Inflammatory macrophage (primary cell): ENCODE data around the gene KMT2B.
"Not testable (repeated sequence)": the region's sequence is repeated elsewhere in the genome, so short reads cannot be mapped to it uniquely, and the experiment has no call there.

Experiments used
- DNase-seq, 2 donors: peaks; one replicate each; pipeline ENCODE4 v3.0.0-alpha.2; 2020 to 2022

Gene KMT2B

GRCh38 chr19:35757749-35758608 lies 40.2 kb downstream of the KMT2B start, which contains the start of gene PROSER3:
Gene PROSER3, plus strand, starts transcription at chr19:35758176. Its CDS starts 40 bp downstream, at chr19:35758216.
- peak; percentile 99 to 100 for DNase-seq

GRCh38 chr19:35759697-35760096 lies 41.9 kb downstream of the KMT2B start:
- no peak for DNase-seq

GRCh38 chr19:35760711-35761349 lies 43.0 kb downstream of the KMT2B start:
- no peak for DNase-seq

GRCh38 chr19:35764432-35765315 lies 46.9 kb downstream of the KMT2B start:
- DNase-seq = no peak

- DNase-seq = no peak
Observed at GRCh38 chr19:35766571-35767104, 48.8 kb downstream of the KMT2B start.

GRCh38 chr19:35767288-35768081 lies 49.7 kb downstream of the KMT2B start:
- no peak for DNase-seq

GRCh38 chr19:35768082-35768421 lies 50.2 kb downstream of the KMT2B start:
- no peak for DNase-seq

- not testable (repeated sequence) for DNase-seq
Observed at GRCh38 chr19:35772362-35772761, 54.6 kb downstream of the KMT2B start.

GRCh38 chr19:35773020-35773806 lies 55.4 kb downstream of the KMT2B start:
- peak in 1 of 2 donors; percentile 12 for DNase-seq

- DNase-seq = no peak
Observed at GRCh38 chr19:35774274-35775045, 56.7 kb downstream of the KMT2B start.

GRCh38 chr19:35775046-35775297 lies 57.2 kb downstream of the KMT2B start:
- no peak for DNase-seq

GRCh38 chr19:35775298-35776101 lies 57.7 kb downstream of the KMT2B start, which contains the start of gene ARHGAP33:
Gene ARHGAP33, plus strand, starts transcription at chr19:35775564. Its CDS starts 95 bp downstream, at chr19:35775659.
- DNase-seq = peak; percentile 99

GRCh38 chr19:35776102-35776788 lies 58.4 kb downstream of the KMT2B start:
- no peak for DNase-seq

- no peak for DNase-seq
Observed at GRCh38 chr19:35777086-35777841, 59.5 kb downstream of the KMT2B start.

GRCh38 chr19:35777961-35778360 lies 60.2 kb downstream of the KMT2B start:
- no peak for DNase-seq

- no peak for DNase-seq
Observed at GRCh38 chr19:35779033-35779432, 61.2 kb downstream of the KMT2B start.

GRCh38 chr19:35780058-35780457 lies 62.3 kb downstream of the KMT2B start:
- no peak for DNase-seq

- DNase-seq = no peak
Observed at GRCh38 chr19:35780717-35781116, 62.9 kb downstream of the KMT2B start.
